SJCRH30 (cell line): ENCODE measurements around the gene NISCH. TPM values are rescaled to one million over a fixed set of nuclear protein-coding genes. Genes with fewer than 3 reads are reported as not detected.

Experiments
- DNase-seq, 2 experiments: peaks; one replicate each; pipeline ENCODE4 v3.0.0-alpha.2; 2015 to 2020
- H3K27ac ChIP-seq: fragments of 250-450 bp; sonication (Bioruptor Pico); 2 replicates; pipeline ENCODE4 v1.5.1; 2020; ENCODE audit warnings: mild to moderate bottlenecking, moderate library complexity
- H3K27me3 ChIP-seq: fragments of 250-450 bp; sonication (Bioruptor Pico); 2 replicates; pipeline ENCODE4 v1.5.1; 2020; ENCODE audit warnings: mild to moderate bottlenecking, moderate library complexity
- H3K36me3 ChIP-seq: fragments of 250-450 bp; sonication (Bioruptor Pico); 2 replicates; pipeline ENCODE4 v1.5.1; 2020; ENCODE audit warnings: mild to moderate bottlenecking, moderate library complexity
- H3K4me1 ChIP-seq: fragments of 250-450 bp; sonication (Bioruptor Pico); 2 replicates; pipeline ENCODE4 v1.5.1; 2020; ENCODE audit warnings: mild to moderate bottlenecking, moderate library complexity
- H3K4me3 ChIP-seq: fragments of 250-450 bp; sonication (Bioruptor Pico); 2 replicates; pipeline ENCODE4 v1.5.1; 2020; ENCODE audit warnings: mild to moderate bottlenecking, moderate library complexity
- H3K9me3 ChIP-seq: fragments of 250-450 bp; sonication (Bioruptor Pico); replicated peaks from 2 replicates; pipeline ENCODE4 v1.5.1; 2020; ENCODE audit warnings: mild to moderate bottlenecking, moderate library complexity
- total RNA-seq: library from RNA; depleted of rRNA; stranded (reverse); fragments of >200 nt; shearing (Covaris generic); gene quantifications from 2 replicates; pipeline ENCODE4 v1.2.3, GENCODE V29; 2014

Gene NISCH
- total RNA-seq, 1 experiment from 2014 or later: 43.5 TPM

- H3K27me3 ChIP-seq: peaks cover 35% of the 10 kb centered on the region; the same call in 1 of the 2 replicates
Measured at GRCh38 chr3:52513281-52513680, 57.9 kb downstream of the NISCH start.

GRCh38 chr3:52514576-52514975 lies 59.2 kb downstream of the NISCH start:
- H3K9me3 ChIP-seq: no peaks in the 10 kb centered on the region
- DNase-seq: no peak
- peaks cover 34% of the 10 kb centered on the region; the same call in 1 of the 2 replicates for H3K27me3 ChIP-seq

More at GRCh38 chr3:52513281-52513680, 57.9 kb downstream of the NISCH start:
- no peak for DNase-seq
- Histone ChIP-seq H3K9me3 (no peaks in the 10 kb centered on the region), H3K4me3 (no peak overlapping the region), H3K36me3 (no peaks in the 10 kb centered on the region), H3K27ac (no peak overlapping the region), H3K4me1 (no peaks in the 10 kb centered on the region)

GRCh38 chr3:52515192-52515591 lies 59.8 kb downstream of the NISCH start:
- Histone ChIP-seq H3K4me1 (no peaks in the 10 kb centered on the region), H3K9me3 (no peaks in the 10 kb centered on the region), H3K27ac (no peak overlapping the region), H3K36me3 (no peaks in the 10 kb centered on the region), H3K4me3 (no peak overlapping the region), H3K27me3 (peaks cover 32% of the 10 kb centered on the region; the same call in 1 of the 2 replicates)
- DNase-seq: no peak

More at GRCh38 chr3:52514576-52514975, 59.2 kb downstream of the NISCH start:
- no peak overlapping the region for H3K27ac ChIP-seq
- no peaks in the 10 kb centered on the region for H3K4me1 ChIP-seq
- no peaks in the 10 kb centered on the region for H3K36me3 ChIP-seq
- no peak overlapping the region for H3K4me3 ChIP-seq

- Histone ChIP-seq H3K9me3 (no peaks in the 10 kb centered on the region), H3K4me3 (no peak overlapping the region), H3K27me3 (peaks cover 26% of the 10 kb centered on the region; the same call in 1 of the 2 replicates), H3K27ac (no peak overlapping the region), H3K4me1 (no peaks in the 10 kb centered on the region), H3K36me3 (no peaks in the 10 kb centered on the region)
- no peak for DNase-seq
Measured at GRCh38 chr3:52516509-52517195, 61.2 kb downstream of the NISCH start.

GRCh38 chr3:52517796-52518722 lies 62.7 kb downstream of the NISCH start:
- Histone ChIP-seq H3K4me1 (no peaks in the 10 kb centered on the region), H3K27me3 (peaks cover 16% of the 10 kb centered on the region; the same call in 1 of the 2 replicates), H3K4me3 (no peak overlapping the region), H3K27ac (no peak overlapping the region), H3K36me3 (no peaks in the 10 kb centered on the region), H3K9me3 (no peaks in the 10 kb centered on the region)
- DNase-seq: no peak

- no peak for DNase-seq
- Histone ChIP-seq H3K9me3 (no peaks in the 10 kb centered on the region), H3K4me3 (no peak overlapping the region)
Measured at GRCh38 chr3:52518723-52519444, 63.5 kb downstream of the NISCH start.

GRCh38 chr3:52519445-52520140 lies 64.2 kb downstream of the NISCH start:
- no peak overlapping the region for H3K4me3 ChIP-seq
- H3K27me3 ChIP-seq: peaks cover 2% of the 10 kb centered on the region; the same call in 1 of the 2 replicates
- H3K4me1 ChIP-seq: no peaks in the 10 kb centered on the region
- no peaks in the 10 kb centered on the region for H3K9me3 ChIP-seq
- peaks cover 5% of the 10 kb centered on the region; the same call in 1 of the 2 replicates for H3K36me3 ChIP-seq
- no peak for DNase-seq
- H3K27ac ChIP-seq: no peak overlapping the region

More at GRCh38 chr3:52518723-52519444, 63.5 kb downstream of the NISCH start:
- Histone ChIP-seq H3K36me3 (no peaks in the 10 kb centered on the region; the same call in 1 of the 2 replicates), H3K27ac (no peak overlapping the region), H3K27me3 (peaks cover 8% of the 10 kb centered on the region; the same call in 1 of the 2 replicates), H3K4me1 (no peaks in the 10 kb centered on the region)

GRCh38 chr3:52520141-52520667 lies 64.8 kb downstream of the NISCH start:
- no peak overlapping the region for H3K27ac ChIP-seq
- H3K4me3 ChIP-seq: no peak overlapping the region
- no peaks in the 10 kb centered on the region for H3K9me3 ChIP-seq
- 0 out of 2 replicates have a peak, but pooled peaks cover 2% of the 10 kb centered on the region for H3K27me3 ChIP-seq
- peaks cover 7% of the 10 kb centered on the region; the same call in 1 of the 2 replicates for H3K36me3 ChIP-seq
- H3K4me1 ChIP-seq: no peaks in the 10 kb centered on the region
- no peak for DNase-seq

- H3K4me1 ChIP-seq: 0 out of 2 replicates have a peak, but pooled peaks cover 2% of the 10 kb centered on the region
- no peak overlapping the region for H3K4me3 ChIP-seq
- no peaks in the 10 kb centered on the region for H3K27me3 ChIP-seq
- no peaks in the 10 kb centered on the region for H3K9me3 ChIP-seq
- no peak for DNase-seq
- H3K27ac ChIP-seq: no peak overlapping the region
- H3K36me3 ChIP-seq: peaks cover 8% of the 10 kb centered on the region; the same call in 1 of the 2 replicates
Measured at GRCh38 chr3:52520716-52521487, 65.5 kb downstream of the NISCH start.

- Histone ChIP-seq H3K27me3 (no peaks in the 10 kb centered on the region), H3K4me1 (0 out of 2 replicates have a peak, but pooled peaks cover 3% of the 10 kb centered on the region), H3K4me3 (no peak overlapping the region), H3K9me3 (no peaks in the 10 kb centered on the region), H3K36me3 (peaks cover 8% of the 10 kb centered on the region; the same call in 1 of the 2 replicates), H3K27ac (no peak overlapping the region)
- DNase-seq: no peak
Measured at GRCh38 chr3:52521488-52521824, 66.1 kb downstream of the NISCH start.

GRCh38 chr3:52521881-52522650 lies 66.7 kb downstream of the NISCH start:
- no peak overlapping the region for H3K4me3 ChIP-seq
- H3K9me3 ChIP-seq: no peaks in the 10 kb centered on the region
- no peak overlapping the region for H3K27ac ChIP-seq
- no peak for DNase-seq
- no peaks in the 10 kb centered on the region for H3K27me3 ChIP-seq
- peaks cover 11% of the 10 kb centered on the region; the same call in 1 of the 2 replicates for H3K36me3 ChIP-seq
- 0 out of 2 replicates have a peak, but pooled peaks cover 3% of the 10 kb centered on the region for H3K4me1 ChIP-seq

GRCh38 chr3:52522651-52523251 lies 67.3 kb downstream of the NISCH start:
- no peak for DNase-seq
- Histone ChIP-seq H3K36me3 (peaks cover 17% of the 10 kb centered on the region; the same call in 1 of the 2 replicates), H3K27ac (no peak overlapping the region), H3K4me3 (no peak overlapping the region), H3K4me1 (0 out of 2 replicates have a peak, but pooled peaks cover 3% of the 10 kb centered on the region), H3K27me3 (no peaks in the 10 kb centered on the region), H3K9me3 (no peaks in the 10 kb centered on the region)
